Fibroblast of mammary gland (primary cell): ENCODE data around the gene HSPB1.
"Not testable (repeated sequence)": the region's sequence is repeated elsewhere in the genome, so short reads cannot be mapped to it uniquely, and the experiment has no call there.

ENCODE experiments used
- DNase-seq: peaks from one replicate; pipeline ENCODE4 v3.0.0-alpha.2; 2010; ENCODE audit warnings: low read depth
- H3K4me3 ChIP-seq: 2 replicates; pipeline ENCODE4 v1.5.1; 2011; ENCODE audit warnings: low read depth, mild to moderate bottlenecking, low read length, moderate library complexity; ENCODE audit not compliant: control insufficient read depth
- CTCF ChIP-seq: conservative IDR thresholded peaks from 2 replicates; pipeline ENCODE4 v1.5.1; 2011; ENCODE audit warnings: low read depth, low read length, inconsistent platforms; ENCODE audit not compliant: control insufficient read depth, insufficient read depth

Gene HSPB1

GRCh38 chr7:76330673-76331072 is 28.2 kb downstream of the HSPB1 start:
- DNase-seq, result no peak
- no peak overlapping the region for H3K4me3 ChIP-seq
- TF ChIP-seq CTCF, result peak; percentile 5

- TF ChIP-seq CTCF, result no peak
- DNase-seq, result no peak
- no peak overlapping the region for H3K4me3 ChIP-seq
Observed at GRCh38 chr7:76332078-76332477, 29.6 kb downstream of the HSPB1 start.

GRCh38 chr7:76333511-76334101 is 31.1 kb downstream of the HSPB1 start:
- H3K4me3 ChIP-seq, result no peak overlapping the region
- TF ChIP-seq CTCF, result no peak
- DNase-seq, result peak; percentile 40

GRCh38 chr7:76334320-76334967 is 32.0 kb downstream of the HSPB1 start:
- H3K4me3 ChIP-seq, result no peak overlapping the region
- no peak for TF ChIP-seq CTCF
- no peak for DNase-seq

- H3K4me3 ChIP-seq, DNase-seq: not testable (repeated sequence)
Observed at GRCh38 chr7:76335417-76335816, 32.9 kb downstream of the HSPB1 start.

- H3K4me3 ChIP-seq, result no peak overlapping the region
- TF ChIP-seq CTCF, result no peak
- no peak for DNase-seq
Observed at GRCh38 chr7:76336094-76336493, 33.6 kb downstream of the HSPB1 start.

GRCh38 chr7:76337147-76337546 is 34.7 kb downstream of the HSPB1 start:
- DNase-seq, result no peak
- no peak for TF ChIP-seq CTCF
- no peak overlapping the region for H3K4me3 ChIP-seq
